ENCODE data around the gene VAPB.

VAPB gene

DNA sequence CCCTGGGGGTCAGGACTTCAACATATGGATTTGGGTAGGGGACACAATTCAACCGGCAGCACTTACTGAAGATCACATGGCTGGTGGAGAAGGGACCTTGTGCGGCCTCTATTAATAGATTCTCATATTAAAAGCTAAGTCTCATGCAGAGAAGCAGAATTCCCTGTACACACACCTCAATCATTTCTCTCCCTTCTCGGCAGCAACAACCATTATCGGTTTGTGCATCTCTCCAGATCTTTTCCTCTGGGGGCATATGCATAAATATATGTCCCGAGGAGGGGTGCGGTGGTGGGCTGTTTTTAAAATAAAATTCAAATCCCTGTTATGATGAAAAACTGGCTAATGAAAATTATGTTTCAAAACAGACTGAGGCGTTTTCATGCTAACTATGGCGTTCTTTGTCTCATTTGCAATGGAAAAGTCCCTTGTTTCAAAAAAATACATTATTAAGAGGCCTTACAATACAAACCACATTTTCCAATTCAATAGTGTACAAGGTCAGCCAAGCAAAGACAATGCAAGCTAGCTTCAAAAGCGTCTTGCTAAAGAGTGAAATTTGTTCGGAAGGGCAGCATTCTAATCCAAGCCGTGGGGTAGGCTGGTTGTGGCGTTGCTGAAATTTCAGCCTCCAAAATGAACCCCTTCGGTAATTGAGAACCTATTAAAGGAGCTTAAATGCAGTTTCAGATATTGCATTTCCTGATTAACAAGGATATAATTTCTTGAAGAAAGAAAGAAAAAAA is 108.9 kb downstream of the VAPB start:
- no peak overlapping the region for H3K27ac ChIP-seq

GRCh38 chr20:58498470-58499068 is 109.5 kb downstream of the VAPB start:
- H3K27ac ChIP-seq: no peak overlapping the region
- DNase-seq (ENCODE audit: low read depth, low spot score): no peak

More for the DNA sequence above, 108.9 kb downstream of the VAPB start:
- DNase-seq (ENCODE audit: low read depth, low spot score): no peak

DNA sequence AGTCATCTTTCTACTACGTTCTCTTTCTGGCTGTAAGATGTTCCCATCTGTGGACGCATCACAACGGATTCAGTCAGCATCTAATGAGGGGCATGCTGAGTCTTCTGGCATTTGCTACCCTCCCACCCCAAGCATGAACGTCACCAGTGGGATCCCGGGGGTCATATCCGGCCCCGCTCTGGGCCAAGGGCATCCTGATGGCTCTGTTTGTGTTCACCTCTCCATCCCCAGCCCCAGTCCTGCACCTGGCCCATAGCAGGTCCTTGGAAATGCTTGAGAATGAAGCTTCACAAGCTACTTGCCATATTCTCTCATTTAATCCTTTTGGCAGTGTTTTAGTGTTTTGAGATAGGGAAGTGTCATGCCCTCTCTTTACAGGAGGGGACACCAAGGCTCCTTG is 111.2 kb downstream of the VAPB start:
- H3K27ac ChIP-seq: no peak overlapping the region
- no peak for DNase-seq (ENCODE audit: low read depth, low spot score)
